Lower leg skin (tissue), 3 donors: ENCODE data around the gene ACTG1.

Source experiments
- CTCF ChIP-seq, 3 donors: fragments of 450-650 bp; IDR thresholded peaks; one replicate each; pipeline ENCODE4 v1.5.1; 2016; ENCODE audit warnings: antibody characterized with exemption in 3 of 3, mild to moderate bottlenecking in 3 of 3, moderate library complexity in 2 of 3
- POLR2A ChIP-seq, 2 donors: fragments of 450-650 bp; IDR thresholded peaks; one replicate each; pipeline ENCODE4 v1.6.1; 2016 to 2017; ENCODE audit warnings: antibody characterized with exemption in 2 of 2, mild to moderate bottlenecking in 1 of 2, moderate library complexity in 1 of 2

GRCh38 chr17:81482673-81483072, 29.9 kb downstream of the ACTG1 start:
- no peak for TF ChIP-seq CTCF (IDR thresholded peaks at IDR 0.05)
- no peak for TF ChIP-seq POLR2A (IDR thresholded peaks at IDR 0.05)
